Renal cortex interstitium (tissue), 15 donors: ENCODE results near the gene FGFRL1. TPM values are rescaled to one million over a fixed set of nuclear protein-coding genes. Genes with fewer than 3 reads are reported as not detected.

Experiments
- DNase-seq, 11 donors: peaks; one replicate each; pipeline ENCODE4 v3.0.0-alpha.2; 2013; ENCODE audit warnings: low read depth in 9 of 11, low spot score in 4 of 11; ENCODE audit errors: extremely low read depth in 1 of 11
- long read RNA-seq, 16 experiments: transcript quantifications; one replicate each; lab custom pipeline, GENCODE V29; 2026
- polyA plus RNA-seq, 3 donors: library from polyadenylated mRNA; unstranded; fragments of 120-200 nt; gene quantifications; one replicate each; pipeline ENCODE4 v1.2.1, GENCODE V29; 2013; ENCODE audit not compliant: insufficient read length in 3 of 3

FGFRL1 gene, protein sequence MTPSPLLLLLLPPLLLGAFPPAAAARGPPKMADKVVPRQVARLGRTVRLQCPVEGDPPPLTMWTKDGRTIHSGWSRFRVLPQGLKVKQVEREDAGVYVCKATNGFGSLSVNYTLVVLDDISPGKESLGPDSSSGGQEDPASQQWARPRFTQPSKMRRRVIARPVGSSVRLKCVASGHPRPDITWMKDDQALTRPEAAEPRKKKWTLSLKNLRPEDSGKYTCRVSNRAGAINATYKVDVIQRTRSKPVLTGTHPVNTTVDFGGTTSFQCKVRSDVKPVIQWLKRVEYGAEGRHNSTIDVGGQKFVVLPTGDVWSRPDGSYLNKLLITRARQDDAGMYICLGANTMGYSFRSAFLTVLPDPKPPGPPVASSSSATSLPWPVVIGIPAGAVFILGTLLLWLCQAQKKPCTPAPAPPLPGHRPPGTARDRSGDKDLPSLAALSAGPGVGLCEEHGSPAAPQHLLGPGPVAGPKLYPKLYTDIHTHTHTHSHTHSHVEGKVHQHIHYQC
- polyA plus RNA-seq, result 10 to 100 TPM; 35.1 to 43.3 (median 36.3) TPM
- long read RNA-seq, donor 1, partial matches to known transcripts, result 0 of 3 reads
- long read RNA-seq, donor 1, other reads (novel, unspliced or antisense), result 0 of 3 reads
- long read RNA-seq, donor 2, partial matches to known transcripts, result 5 of 7 reads
- long read RNA-seq, donor 2, other reads (novel, unspliced or antisense), result 0 of 7 reads
- long read RNA-seq, donor 3, partial matches to known transcripts, result 0 of 1 reads
- long read RNA-seq, donor 3, other reads (novel, unspliced or antisense), result 0 of 1 reads
- long read RNA-seq, donor 4, partial matches to known transcripts, result 0 of 1 reads
- long read RNA-seq, donor 4, other reads (novel, unspliced or antisense), result 0 of 1 reads
- long read RNA-seq, donor 5, result 0 reads
- long read RNA-seq, donor 6, partial matches to known transcripts, result 0 of 3 reads
- long read RNA-seq, donor 6, other reads (novel, unspliced or antisense), result 0 of 3 reads
- long read RNA-seq, donor 7, partial matches to known transcripts, result 24 of 28 reads
- long read RNA-seq, donor 7, other reads (novel, unspliced or antisense), result 0 of 28 reads
- long read RNA-seq, donor 8, result 0 reads
- long read RNA-seq, donor 9, partial matches to known transcripts, result 26 of 30 reads
- long read RNA-seq, donor 9, other reads (novel, unspliced or antisense), result 0 of 30 reads
- long read RNA-seq, donor 10, partial matches to known transcripts, result 0 of 4 reads
- long read RNA-seq, donor 10, other reads (novel, unspliced or antisense), result 0 of 4 reads
- long read RNA-seq, donor 11, partial matches to known transcripts, result 0 of 3 reads
- long read RNA-seq, donor 11, other reads (novel, unspliced or antisense), result 0 of 3 reads
- long read RNA-seq, donor 12, partial matches to known transcripts, result 0 of 2 reads
- long read RNA-seq, donor 12, other reads (novel, unspliced or antisense), result 0 of 2 reads
- long read RNA-seq, donor 13, result 0 reads
- long read RNA-seq, donor 14, transcript FGFRL1-205 (7 exons, 2,304 nt), result major isoform, 5 of 5 reads
- long read RNA-seq, donor 14, partial matches to known transcripts, result 0 of 5 reads
- long read RNA-seq, donor 14, other reads (novel, unspliced or antisense), result 0 of 5 reads
- long read RNA-seq, donor 15, partial matches to known transcripts, result 0 of 1 reads
- long read RNA-seq, donor 15, other reads (novel, unspliced or antisense), result 0 of 1 reads
- long read RNA-seq, donor 16, transcript FGFRL1-205 (7 exons, 2,304 nt), result major isoform, 14 of 14 reads
- long read RNA-seq, donor 16, partial matches to known transcripts, result 0 of 14 reads
- long read RNA-seq, donor 16, other reads (novel, unspliced or antisense), result 0 of 14 reads

DNA sequence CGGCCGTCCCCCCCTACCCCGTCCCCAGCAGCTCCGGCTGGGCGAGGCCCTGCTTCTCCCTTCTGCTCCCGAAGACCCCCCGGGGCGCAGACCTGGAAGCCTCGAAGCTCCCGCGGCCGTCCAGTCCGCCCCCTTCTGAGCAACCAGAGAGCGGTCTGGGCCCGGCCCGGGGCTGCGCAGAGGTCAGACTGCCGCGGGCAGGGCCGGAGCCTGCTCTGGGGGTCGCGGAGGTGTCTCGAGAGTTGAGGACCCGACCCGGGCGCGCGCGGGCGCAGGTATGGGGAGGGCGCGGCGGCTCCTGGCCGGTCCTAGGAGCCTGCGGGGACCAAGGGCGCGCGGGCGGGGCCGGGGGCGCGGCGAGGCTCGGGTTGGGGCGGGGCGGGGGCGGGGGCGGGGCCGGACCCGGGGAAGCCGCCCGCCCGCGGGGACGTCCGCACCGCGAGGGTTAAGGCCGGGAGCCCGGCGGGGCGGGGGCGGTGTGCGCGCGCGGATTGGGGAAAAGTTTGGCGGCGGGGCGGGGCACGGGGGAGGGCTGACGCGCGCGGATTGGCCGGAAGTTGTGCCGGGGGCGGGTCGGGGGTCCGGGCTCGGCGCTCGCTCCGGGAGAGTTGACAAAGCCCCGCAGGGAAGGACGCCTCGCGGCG is at the start of gene FGFRL1:
TSS of gene FGFRL1 (plus strand) at position 605 of the 644 bp plus-strand sequence. CDS start 860 bp downstream, outside the sequence.
- peak in 8 of 11 donors; percentile 73 to 88 (median 82) for DNase-seq

DNA sequence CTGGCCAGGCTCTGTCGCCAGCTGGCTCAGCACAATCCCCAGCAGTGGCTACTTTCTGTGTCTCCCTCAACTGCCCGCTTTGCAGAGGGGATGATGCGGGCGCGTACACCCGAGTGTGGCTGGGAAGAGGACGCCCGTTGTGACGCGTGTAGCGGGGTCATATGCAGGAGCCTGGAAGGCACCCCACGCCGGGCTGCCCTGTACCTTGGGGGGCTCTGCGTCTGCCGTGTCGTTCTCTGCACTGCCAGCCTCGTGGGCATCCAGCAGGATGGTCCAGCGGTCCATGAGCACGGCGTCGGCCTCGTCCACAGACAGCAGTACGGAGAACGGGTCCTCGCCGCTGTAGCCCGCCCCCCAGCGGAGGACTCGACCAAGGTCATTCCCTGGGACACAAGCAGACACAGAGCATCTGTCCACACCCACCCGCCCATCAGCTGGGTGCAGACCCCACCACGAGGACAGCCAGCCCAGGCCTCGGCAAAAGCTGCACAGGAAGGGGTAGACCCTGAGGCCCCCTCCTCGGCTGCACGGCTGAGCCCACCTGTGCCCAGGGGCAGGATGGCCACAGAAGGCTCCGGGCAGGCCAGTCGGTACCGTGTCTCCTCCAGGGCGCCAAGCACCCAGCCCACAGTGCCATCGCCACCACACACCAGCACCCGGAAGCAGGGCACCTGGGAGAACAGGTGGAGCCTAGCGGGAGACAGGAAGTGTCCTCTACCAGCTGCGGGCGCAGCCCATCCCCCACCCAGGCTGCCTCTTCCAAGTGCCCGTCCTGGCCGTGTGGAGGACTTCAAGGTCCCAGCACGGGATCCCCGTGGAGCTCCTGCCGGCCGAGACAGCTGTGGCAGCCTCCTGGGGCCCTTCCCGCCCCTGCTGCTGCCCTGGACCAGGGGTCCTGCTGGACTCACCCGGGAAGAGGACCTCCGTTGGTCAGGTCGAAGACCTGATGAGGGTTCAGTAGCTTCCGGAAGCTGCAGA is 48.9 kb upstream of the FGFRL1 start:
- no peak for DNase-seq

DNA sequence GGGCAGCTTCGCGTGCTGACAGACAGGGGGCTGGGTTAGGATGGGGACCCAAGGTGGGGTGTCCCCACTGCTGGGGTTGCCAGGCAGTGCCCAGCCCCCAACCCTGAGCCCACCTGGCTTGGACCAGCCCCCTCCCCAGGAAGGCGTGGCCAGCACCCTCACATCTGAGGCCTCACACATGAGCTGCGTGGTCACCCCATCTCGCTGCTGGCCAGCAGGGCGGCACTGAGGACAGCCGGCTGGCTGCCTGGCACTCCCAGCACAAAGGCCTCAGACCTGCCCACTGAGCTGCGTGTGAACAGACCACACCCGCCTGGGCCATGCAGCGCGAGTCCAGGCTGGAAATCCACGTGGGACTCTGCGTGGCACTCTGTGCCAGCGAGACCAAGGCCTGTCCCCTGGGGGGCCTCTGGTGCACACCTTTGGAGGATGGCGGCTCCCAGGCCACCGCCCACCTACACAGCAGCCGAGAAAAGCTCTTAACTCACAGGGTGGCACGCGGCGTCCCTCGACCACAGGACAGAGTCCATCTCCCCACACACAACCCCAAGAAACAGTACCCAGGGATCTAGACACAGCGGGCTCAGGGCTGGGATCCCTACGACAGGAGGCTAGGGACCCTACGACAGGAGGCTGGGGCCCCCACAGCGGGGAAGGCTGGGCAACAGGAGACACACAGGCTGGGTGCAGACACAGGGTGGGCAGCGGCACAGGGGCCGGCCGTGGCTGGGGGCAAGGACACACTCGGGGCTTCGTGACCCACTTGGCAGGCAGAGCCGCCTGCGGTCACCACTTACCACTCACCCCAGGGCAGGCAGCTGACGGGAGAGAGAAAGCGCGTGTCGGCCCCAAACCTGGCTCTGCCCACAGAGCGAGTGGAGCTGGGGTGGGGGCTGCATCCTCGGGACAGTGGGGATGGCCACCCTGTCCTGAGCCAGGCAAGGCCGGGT is 47.9 kb upstream of the FGFRL1 start:
- no peak for DNase-seq

DNA sequence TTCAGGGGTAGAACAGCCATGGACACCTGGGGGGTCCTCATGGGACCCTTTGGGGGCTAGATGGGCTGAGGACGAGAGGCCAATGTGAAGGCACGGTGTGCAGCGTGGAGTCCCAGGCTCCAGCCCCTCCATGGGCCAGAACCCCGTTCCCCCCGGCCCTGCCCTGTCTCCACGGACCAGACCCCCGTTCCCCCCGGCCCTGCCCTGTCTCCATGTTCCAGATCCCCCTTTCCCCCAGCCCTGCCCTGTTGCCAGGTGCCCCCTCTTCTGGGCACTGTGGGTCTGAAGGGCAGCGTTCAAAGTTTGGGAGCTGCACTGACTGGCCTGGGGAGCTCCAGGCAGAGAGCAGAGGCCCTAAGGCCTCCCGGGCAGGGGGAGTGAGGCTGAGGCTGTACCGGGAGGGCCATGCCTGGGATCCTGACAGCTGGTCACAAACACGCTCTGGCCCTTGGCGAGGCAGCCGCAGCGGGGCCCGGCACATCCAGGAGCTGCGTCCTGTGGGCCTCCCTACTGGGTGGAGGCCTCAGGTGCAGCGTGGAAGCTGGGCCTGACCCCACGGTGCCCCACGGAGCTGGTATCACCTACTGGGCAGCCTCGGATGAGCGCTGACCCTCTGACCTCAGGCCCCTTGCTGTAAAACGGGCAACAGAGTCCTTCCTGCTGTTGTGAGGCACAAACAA is 46.9 kb upstream of the FGFRL1 start:
- no peak for DNase-seq

DNA sequence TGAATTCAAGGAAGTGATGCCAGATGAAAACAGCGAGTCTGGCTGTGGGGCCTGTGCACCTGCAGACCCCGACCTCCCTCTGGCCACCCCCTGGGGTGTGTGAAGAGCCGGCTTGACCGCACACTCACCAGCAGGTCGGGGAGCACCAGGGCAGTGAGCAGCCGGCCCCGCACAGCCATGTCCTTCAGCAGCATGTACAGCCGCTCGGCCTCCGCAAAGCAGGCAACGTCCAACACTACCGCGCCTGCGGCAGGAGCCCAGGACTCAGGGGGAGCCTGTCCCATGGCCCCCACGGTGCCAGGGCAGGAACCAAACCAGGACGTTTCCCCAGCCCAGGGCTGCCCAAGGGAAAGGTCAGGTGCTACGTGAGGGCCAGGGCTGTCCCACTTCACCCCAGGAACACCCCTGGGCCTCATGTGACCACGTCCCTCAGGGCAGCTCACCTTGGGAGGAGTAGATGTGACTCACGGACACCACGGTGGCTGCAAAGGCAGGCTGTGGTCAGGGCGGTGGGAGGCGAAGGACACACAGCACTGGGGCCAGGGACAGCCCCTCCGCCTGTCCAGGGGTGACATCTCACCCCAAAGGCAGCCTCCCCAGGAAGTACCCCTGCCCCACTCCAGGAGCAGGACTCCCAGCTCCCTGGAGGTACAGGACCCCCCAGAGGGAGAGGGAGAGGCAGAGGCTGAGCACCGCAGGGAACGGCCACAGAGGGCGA is 46.2 kb upstream of the FGFRL1 start:
- DNase-seq, result no peak

DNA sequence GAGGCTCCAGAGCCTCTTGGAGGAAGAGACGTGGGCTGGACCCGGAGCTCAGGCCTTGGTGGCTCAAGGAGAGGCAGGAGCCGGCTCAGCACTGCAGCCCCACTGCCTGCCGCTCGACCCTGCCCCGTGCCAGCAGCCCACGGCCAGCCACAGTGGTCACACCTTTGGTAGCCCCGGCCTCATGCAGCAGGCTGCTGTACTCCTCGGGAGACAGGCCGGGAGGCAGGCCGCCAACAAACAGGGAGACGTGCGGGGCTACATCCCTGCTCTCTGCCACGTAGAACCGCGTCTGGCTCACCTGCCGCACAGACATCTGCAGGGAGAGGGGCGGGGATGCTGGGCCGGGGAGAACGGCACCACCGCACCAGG is 45.7 kb upstream of the FGFRL1 start:
- no peak for DNase-seq

DNA sequence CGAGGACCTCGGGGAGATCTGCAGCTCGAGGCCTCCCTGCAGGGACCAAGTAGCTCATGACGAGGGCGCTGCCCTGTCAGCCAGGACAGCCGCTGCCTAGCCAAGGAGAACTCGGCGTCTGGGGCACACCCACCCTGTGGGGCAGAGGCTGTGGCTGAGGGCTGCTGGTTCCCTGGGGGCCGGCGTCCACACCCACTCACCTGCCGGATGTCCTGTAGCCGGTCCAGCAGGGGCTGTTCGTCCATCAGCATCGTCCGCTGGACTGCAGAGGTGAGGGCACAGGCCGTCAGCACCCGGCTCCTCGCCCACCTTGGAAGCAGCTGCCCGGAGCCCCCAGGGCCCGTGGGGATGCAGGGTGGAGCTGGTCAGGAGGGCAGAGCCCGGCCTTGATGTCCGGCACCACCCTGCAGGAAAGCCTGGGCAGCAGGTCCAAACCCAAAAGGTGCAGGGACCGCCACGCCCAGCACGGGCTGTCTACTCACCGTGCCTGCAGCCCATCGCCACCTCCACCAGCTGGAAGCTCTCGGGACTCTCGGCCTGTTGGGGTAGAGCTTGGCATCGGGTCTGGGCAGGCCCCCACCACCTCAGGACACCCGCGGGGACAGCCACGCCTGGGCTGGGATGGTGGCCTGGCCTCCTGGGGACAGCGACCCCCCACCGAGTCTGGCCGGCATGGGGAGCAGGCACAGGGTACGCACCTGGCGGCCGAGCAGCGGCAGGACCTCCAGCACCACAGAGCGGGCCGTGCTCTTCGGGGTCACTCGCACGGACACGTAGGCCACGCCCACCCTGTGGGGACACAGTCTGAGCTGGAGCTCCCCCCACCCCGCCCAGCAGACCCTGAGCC is 44.9 kb upstream of the FGFRL1 start:
- no peak for DNase-seq

DNA sequence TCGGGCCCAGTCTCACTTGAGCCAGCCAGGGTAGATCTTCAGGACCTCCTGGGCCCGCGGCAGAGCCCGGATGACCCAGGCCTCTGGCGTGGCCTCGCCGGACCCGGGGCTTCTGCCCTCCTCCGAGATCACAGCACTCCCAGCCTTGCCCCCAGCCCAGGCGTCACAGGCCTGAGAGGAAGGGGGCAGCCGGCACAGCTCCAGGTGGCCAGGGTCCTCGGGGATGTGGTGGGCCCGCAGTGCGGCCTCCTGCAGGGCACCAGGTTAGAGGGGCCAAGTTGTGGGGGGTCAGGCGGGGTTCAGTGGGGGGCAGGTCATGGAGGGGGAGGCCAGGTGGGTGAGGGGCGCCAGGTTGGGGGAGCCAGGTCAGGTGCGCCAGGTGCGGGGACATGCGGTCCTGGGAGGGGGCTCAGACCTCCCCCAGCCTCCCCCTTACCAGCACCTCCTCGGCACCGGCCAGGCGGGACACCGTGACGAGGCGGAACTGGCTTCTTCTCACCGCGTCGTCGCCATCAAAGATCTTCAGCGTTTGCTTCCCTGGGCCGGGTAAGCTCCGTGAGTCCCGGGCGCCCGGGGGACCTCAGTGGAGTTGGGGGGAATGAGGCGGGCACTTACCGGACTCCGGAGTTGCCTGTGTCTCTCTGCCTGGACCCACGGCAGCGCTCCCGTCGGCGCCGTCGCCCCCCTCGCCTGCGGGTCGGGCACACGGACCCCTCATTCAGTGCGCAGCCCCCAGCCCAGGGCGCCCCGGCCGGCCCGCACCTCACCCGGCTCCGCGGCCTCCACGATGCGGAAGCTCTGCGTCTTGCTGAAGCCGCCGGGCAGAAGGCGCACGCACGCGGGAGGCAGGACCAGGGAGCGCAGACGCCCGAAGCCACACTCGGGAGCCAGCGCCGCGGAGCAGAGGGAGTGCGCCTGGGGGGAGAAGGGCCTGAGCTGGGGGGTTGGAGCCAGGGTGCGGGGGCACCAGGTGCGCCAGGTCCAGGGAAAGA is 44.0 kb upstream of the FGFRL1 start:
- no peak for DNase-seq

DNA sequence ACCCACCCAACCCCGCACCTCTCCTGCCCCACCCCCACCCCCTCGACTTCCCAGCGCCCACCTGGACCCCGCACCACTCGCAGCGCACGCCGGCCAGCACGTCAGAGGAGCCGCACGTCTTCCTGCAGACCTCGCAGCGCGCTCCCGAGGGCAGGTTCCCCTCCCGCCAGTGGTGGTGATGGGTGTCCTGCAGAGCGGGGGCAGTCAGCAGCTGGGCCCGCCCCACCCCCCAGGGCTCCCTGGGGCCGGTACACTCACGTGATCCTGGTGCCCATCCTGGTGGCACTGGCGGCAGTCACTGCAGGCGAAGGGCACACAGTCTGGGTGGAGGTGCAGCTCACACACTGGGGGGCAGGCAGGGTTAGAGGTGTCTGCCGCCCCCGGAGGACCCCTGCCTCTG is 43.2 kb upstream of the FGFRL1 start:
- no peak for DNase-seq

DNA sequence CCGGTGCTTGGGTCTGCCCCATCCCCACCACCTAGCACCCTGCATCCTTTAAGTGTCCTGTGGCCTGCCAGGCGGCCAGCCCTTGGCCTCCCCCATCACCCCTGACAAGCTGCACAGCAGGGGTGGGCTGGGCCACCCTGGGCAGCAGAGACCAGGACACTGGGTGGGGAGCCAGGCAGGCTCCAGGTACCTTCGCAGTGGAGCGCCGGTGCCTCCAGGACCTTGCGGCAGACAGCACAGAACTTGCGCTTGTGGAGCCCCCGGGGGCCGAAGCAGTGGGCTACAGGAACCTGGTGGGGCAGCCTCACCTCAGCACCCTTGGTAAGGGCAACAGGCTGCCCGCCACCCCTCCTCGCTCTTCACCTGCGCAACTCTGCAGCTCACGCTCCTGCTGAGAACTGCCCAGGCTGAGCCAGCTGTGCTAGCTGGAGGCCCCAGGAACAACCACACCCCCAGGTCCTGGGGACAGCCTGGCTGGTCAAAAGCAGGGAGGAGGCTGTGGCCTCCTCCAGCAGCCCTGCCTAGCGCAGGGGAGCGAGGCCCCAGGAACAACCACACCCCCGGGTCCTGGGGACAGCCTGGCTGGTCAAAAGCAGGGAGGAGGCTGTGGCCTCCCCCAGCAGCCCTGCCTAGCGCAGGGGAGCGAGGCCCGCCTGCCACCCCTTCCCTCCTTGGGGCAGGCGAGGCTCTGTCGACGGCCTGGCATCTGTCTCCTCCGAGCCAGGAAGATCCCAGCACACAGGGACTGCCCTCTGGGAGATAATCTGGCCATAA is 42.6 kb upstream of the FGFRL1 start:
- DNase-seq, result no peak

DNA sequence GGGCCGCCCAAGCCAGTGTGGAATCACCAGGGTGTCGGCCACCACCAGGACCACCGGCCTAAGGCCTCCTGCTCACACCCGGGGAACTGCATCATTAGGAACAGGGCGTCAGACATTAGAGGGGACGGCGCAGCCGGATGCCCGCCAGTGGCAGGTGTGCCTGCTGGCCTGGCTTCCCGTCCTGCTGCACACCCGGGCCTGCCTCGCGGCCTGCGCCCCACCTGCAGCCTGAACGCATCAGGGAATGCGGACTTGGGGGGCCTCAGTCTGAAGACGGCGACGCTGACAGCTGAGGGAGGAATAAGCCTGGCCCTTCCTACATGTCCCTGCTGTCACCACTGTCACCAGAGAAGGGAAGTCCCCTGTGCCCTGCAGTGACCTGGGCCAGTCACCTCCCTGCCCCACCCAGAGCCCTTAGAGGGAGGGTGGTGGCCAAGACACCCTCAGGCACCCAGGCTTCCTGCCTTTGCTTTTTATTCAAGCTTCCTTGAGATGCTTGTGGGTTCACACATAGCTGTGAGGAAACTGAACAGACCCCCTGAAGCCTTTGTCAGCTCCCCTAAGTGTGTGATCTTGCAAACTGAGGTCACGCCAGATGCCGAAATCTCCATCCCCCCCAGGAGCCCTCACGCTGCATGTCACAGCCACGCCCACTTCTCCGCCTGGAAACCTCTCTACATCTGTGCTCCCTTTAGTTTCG is 41.2 kb upstream of the FGFRL1 start:
- no peak for DNase-seq
